Subcutaneous adipose tissue (tissue), 4 donors: ENCODE measurements around the gene TRIM4. TPM values are rescaled to one million over a fixed set of nuclear protein-coding genes. Genes with fewer than 3 reads are reported as not detected.

ENCODE experiments used
- CTCF ChIP-seq: fragments of 450-650 bp; IDR thresholded peaks from one replicate; pipeline ENCODE4 v1.5.1; 2016; ENCODE audit warnings: low read depth, mild to moderate bottlenecking, control low read depth, antibody characterized with exemption, moderate library complexity
- total RNA-seq, 4 donors: library from RNA; depleted of rRNA; stranded (reverse); fragments of >200 nt; gene quantifications; one replicate each; pipeline ENCODE4 v1.1.0, GENCODE V29; 2016

The TRIM4 gene
- total RNA-seq, 4 donors from 2014 or later = 33.5 to 50.5 (median 42.0) TPM

- TF ChIP-seq CTCF = no peak
Observed at GRCh38 chr7:99898023-99898357, 21.3 kb downstream of the TRIM4 start.

GRCh38 chr7:99897322-99898022, 21.9 kb downstream of the TRIM4 start:
- no peak for TF ChIP-seq CTCF

- no peak for TF ChIP-seq CTCF
Observed at GRCh38 chr7:99894738-99895137, 24.6 kb downstream of the TRIM4 start.

GRCh38 chr7:99893280-99893679, 26.1 kb downstream of the TRIM4 start:
- TF ChIP-seq CTCF = no peak

GRCh38 chr7:99881370-99881769, 38.0 kb downstream of the TRIM4 start:
- TF ChIP-seq CTCF = no peak

GRCh38 chr7:99876933-99877332, 42.4 kb downstream of the TRIM4 start, which contains the start of gene OR2AE1:
Gene OR2AE1, minus strand, starts transcription at chr7:99877033. Its CDS starts 0 bp downstream, at chr7:99877033.
- no peak for TF ChIP-seq CTCF

DNA sequence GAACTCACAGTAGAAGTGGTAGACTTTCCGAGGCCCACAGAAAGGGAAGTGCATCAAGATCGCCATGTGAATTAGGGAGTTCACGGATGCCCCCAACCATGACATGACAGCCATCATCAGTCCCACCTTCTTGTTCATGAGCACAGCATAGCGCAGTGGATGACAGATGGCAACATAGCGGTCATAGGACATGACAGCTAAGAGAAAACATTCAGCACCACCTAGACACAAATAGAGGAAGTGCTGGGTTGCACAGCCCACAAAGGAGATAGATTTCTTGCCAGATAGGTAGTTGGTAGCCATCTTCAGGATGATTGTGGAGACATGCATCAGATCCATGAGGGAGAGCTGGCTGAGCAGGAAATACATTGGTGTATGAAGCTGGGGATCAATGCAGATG, 42.8 kb downstream of the TRIM4 start:
- TF ChIP-seq CTCF = no peak
